SJSA1 (cell line): Measurements from ENCODE around the gene OR10G8. TPM values are rescaled to one million over a fixed set of nuclear protein-coding genes. Genes with fewer than 3 reads are reported as not detected.
"Not testable (repeated sequence)": the region's sequence is repeated elsewhere in the genome, so short reads cannot be mapped to it uniquely, and the experiment has no call there.

Experiments
- DNase-seq, 2 experiments: peaks; one replicate each; pipeline ENCODE4 v3.0.0-alpha.2; 2015 to 2020; ENCODE audit warnings: low spot score in 2 of 2, low read depth in 1 of 2
- H3K27ac ChIP-seq: fragments of 250-450 bp; sonication (Bioruptor Pico); 2 replicates; pipeline ENCODE4 v1.5.1; 2020; ENCODE audit warnings: mild to moderate bottlenecking, moderate library complexity
- H3K27me3 ChIP-seq: fragments of 250-450 bp; sonication (Bioruptor Pico); replicated peaks from 2 replicates; pipeline ENCODE4 v1.5.1; 2020; ENCODE audit warnings: mild to moderate bottlenecking, moderate library complexity
- H3K36me3 ChIP-seq: fragments of 250-450 bp; sonication (Bioruptor Pico); 2 replicates; pipeline ENCODE4 v1.5.1; 2020; ENCODE audit warnings: mild to moderate bottlenecking
- H3K4me1 ChIP-seq: fragments of 250-450 bp; sonication (Bioruptor Pico); replicated peaks from 2 replicates; pipeline ENCODE4 v1.6.1; 2021; ENCODE audit warnings: mild to moderate bottlenecking
- H3K4me3 ChIP-seq: fragments of 250-450 bp; sonication (Bioruptor Pico); 2 replicates; pipeline ENCODE4 v1.5.1; 2020; ENCODE audit warnings: mild to moderate bottlenecking
- H3K9me3 ChIP-seq: fragments of 250-450 bp; sonication (Bioruptor Pico); replicated peaks from 2 replicates; pipeline ENCODE4 v1.5.1; 2020; ENCODE audit warnings: mild to moderate bottlenecking
- total RNA-seq: library from RNA; depleted of rRNA; stranded (reverse); fragments of >200 nt; shearing (Covaris generic); gene quantifications from 2 replicates; pipeline ENCODE4 v1.2.3, GENCODE V29; 2014; rRNA removed

The OR10G8 gene, protein sequence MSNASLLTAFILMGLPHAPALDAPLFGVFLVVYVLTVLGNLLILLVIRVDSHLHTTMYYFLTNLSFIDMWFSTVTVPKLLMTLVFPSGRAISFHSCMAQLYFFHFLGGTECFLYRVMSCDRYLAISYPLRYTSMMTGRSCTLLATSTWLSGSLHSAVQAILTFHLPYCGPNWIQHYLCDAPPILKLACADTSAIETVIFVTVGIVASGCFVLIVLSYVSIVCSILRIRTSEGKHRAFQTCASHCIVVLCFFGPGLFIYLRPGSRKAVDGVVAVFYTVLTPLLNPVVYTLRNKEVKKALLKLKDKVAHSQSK
- not detected in 2 replicates for total RNA-seq

- Histone ChIP-seq H3K4me1 (no peaks in the 10 kb centered on the region), H3K27me3 (no peaks in the 10 kb centered on the region), H3K4me3 (no peak within 1 kb of the TSS), H3K36me3 (no peaks in the 10 kb centered on the region), H3K9me3 (no peaks in the 10 kb centered on the region), H3K27ac (no peak within 1 kb of the TSS)
- DNase-seq: no peak
Measured at GRCh38 chr11:124026498-124026897, at the start of gene OR10G8. Gene OR10G8 (plus strand): TSS chr11:124026798. CDS start chr11:124029623, 2,825 bp downstream.

DNA sequence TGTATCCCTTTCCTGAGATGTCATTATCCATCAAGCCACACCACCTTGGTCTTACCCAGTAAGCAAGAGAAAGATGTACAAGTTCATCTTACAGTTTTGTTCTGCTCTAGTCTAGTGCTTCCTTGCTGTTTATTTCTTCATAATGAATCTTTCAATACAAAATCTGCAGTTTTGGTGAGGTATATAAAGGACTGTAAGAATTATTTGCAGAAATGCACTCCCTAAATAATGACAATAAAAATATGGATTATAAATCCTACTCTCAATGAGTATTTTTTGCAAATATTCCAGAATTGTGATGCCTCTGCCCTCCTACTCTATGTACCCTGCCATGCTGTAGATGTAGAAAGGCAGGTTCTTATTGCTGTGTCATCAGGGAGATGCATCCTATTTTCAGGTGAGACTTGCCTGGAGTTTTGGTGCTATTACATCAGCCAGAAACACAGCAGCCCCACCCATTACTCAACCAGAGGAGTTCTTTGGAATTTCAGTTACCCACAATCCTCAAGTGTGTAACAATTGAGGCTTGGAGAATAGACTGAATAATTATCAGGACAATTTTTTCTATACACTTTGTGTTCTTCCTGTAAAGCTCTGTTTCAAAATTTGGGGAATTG, 48.8 kb upstream of the OR10G8 start, which contains the start of gene OR10S1:
Gene OR10S1 (minus strand): TSS at position 51 of the 617 bp plus-strand sequence. CDS start 117 bp downstream, outside the sequence.
- Histone ChIP-seq H3K36me3 (no peaks in the 10 kb centered on the region), H3K27ac (no peak within 1 kb of the TSS), H3K4me1 (peaks cover 15% of the 10 kb centered on the region), H3K9me3 (no peaks in the 10 kb centered on the region), H3K27me3 (no peaks in the 10 kb centered on the region), H3K4me3 (no peak within 1 kb of the TSS)
- DNase-seq: no peak

GRCh38 chr11:123979311-123979710, 47.3 kb upstream of the OR10G8 start:
- Histone ChIP-seq H3K9me3 (no peaks in the 10 kb centered on the region), H3K27me3 (no peaks in the 10 kb centered on the region), H3K36me3 (no peaks in the 10 kb centered on the region), H3K27ac (no peak overlapping the region), H3K4me1 (peaks cover 4% of the 10 kb centered on the region), H3K4me3 (no peak overlapping the region)
- no peak for DNase-seq

DNA sequence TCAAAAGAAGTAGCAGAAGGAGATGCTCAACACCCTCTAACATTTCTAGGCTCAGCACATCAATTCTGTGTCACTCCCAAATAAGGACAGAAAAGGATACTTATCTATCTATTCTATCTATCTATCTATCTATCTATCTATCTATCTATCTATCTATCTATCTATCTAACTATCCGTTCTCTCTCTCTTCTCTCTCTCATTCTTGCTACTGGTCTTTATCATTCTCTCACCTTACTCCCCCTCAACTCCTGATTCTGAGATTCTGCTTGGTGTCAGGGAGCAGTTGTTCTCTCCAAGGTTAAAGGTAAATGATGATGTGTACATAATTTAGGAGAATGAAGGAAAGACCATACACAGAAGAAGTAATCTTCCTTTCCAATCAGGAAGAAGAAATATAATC, 31.5 kb upstream of the OR10G8 start, which contains the start of gene OR10G6:
Gene OR10G6 (minus strand): TSS at position 43 of the 400 bp plus-strand sequence. CDS start 0 bp downstream, at position 43.
- H3K27me3 ChIP-seq: no peaks in the 10 kb centered on the region; the same call in 1 of the 2 replicates
- no peak within 1 kb of the TSS for H3K4me3 ChIP-seq
- no peak for DNase-seq
- H3K4me1 ChIP-seq: no peaks in the 10 kb centered on the region
- H3K27ac ChIP-seq: no peak within 1 kb of the TSS
- H3K9me3 ChIP-seq: no peaks in the 10 kb centered on the region
- H3K36me3 ChIP-seq: no peaks in the 10 kb centered on the region

- no peak within 1 kb of the TSS for H3K27ac ChIP-seq
- no peaks in the 10 kb centered on the region for H3K4me1 ChIP-seq
- no peaks in the 10 kb centered on the region for H3K36me3 ChIP-seq
- no peaks in the 10 kb centered on the region for H3K9me3 ChIP-seq
- H3K27me3 ChIP-seq: no peaks in the 10 kb centered on the region
- no peak within 1 kb of the TSS for H3K4me3 ChIP-seq
- no peak for DNase-seq
Measured at GRCh38 chr11:124012697-124013096, 13.9 kb upstream of the OR10G8 start, which contains the start of gene OR10G4. Gene OR10G4 (plus strand): TSS chr11:124012997. CDS start chr11:124015575, 2,578 bp downstream.

- H3K9me3 ChIP-seq, H3K4me3 ChIP-seq, DNase-seq, H3K36me3 ChIP-seq, H3K27me3 ChIP-seq, H3K4me1 ChIP-seq, H3K27ac ChIP-seq: not testable (repeated sequence)
Measured at GRCh38 chr11:124015837-124016236, 10.8 kb upstream of the OR10G8 start.

DNA sequence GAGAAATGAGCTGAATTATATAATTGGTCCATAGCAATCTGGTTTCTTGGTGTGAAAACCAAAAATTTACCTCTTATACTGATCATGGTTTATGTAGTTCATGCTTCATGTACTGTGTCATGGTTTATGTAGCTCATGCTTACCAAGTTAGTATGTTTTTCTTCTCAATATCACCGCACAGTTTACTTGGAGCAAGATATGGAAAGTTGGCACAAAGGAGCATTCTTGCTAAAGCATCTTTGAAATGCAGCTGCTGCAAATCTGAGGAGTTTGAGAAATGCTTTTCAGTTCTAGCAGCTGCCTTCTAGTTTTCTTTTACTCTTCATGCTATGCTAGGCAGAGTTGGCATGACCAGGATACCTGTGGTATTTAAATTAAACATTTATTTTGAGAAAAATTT, 10.1 kb downstream of the OR10G8 start:
- Histone ChIP-seq H3K27me3 (no peaks in the 10 kb centered on the region), H3K27ac (no peak overlapping the region), H3K9me3 (no peaks in the 10 kb centered on the region), H3K36me3 (no peaks in the 10 kb centered on the region), H3K4me3 (no peak overlapping the region), H3K4me1 (no peaks in the 10 kb centered on the region)
- DNase-seq: no peak

DNA sequence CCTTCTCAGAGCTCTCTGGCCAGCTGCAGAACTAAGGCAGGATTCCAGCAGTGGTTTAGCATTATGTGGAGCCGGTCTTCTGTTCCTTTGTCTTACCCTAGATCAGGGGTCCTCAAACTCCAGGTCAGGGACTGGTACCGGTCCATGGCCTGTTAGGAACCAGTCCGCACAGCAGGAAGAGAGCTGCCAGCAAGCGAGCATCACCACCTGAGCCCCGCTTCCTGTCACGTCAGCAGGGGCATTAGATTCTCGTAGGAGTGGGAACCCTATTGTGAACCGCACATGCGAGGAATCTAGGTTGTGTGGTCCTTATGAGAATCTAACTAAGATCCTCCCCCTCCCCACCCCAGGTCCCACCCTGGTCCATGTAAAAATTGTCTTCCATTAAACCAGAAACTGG, 13.0 kb downstream of the OR10G8 start:
- no peak overlapping the region for H3K4me3 ChIP-seq
- no peaks in the 10 kb centered on the region for H3K36me3 ChIP-seq
- H3K9me3 ChIP-seq: no peaks in the 10 kb centered on the region
- no peaks in the 10 kb centered on the region for H3K4me1 ChIP-seq
- no peak overlapping the region for H3K27ac ChIP-seq
- no peak for DNase-seq
- H3K27me3 ChIP-seq: no peaks in the 10 kb centered on the region

- H3K9me3 ChIP-seq: no peaks in the 10 kb centered on the region
- no peak for DNase-seq
- no peak within 1 kb of the TSS for H3K4me3 ChIP-seq
- no peaks in the 10 kb centered on the region for H3K27me3 ChIP-seq
- no peaks in the 10 kb centered on the region for H3K36me3 ChIP-seq
- no peak within 1 kb of the TSS for H3K27ac ChIP-seq
- H3K4me1 ChIP-seq: no peaks in the 10 kb centered on the region
Measured at GRCh38 chr11:124041254-124041653, 14.7 kb downstream of the OR10G8 start, which contains the start of gene OR10G7. Gene OR10G7 (minus strand): TSS chr11:124041325. CDS start chr11:124039001, 2,324 bp downstream.

DNA sequence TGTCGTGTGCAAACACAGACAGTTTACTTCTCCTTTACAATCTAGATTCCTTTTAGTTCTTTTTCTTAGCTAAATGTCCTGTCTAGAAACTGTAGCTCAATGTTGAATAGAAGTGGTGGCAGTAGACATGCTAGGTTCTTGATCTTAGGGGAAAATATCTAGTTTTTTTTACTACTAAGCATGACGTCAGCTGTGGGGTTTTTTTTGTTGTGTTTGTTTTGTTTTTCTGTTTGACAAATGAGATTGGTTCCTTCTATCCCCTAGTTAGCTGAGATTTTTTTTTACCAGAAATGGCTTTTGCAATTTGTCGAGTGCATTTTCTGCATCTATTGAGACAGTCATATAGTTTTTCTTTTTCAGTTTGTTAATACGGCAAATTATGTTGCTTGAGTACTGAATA, 16.8 kb downstream of the OR10G8 start:
- H3K4me1 ChIP-seq: no peaks in the 10 kb centered on the region
- no peaks in the 10 kb centered on the region for H3K9me3 ChIP-seq
- no peak for DNase-seq
- H3K4me3 ChIP-seq: no peak overlapping the region
- no peaks in the 10 kb centered on the region for H3K36me3 ChIP-seq
- no peaks in the 10 kb centered on the region for H3K27me3 ChIP-seq
- no peak overlapping the region for H3K27ac ChIP-seq

- H3K27me3 ChIP-seq: no peaks in the 10 kb centered on the region
- H3K4me1 ChIP-seq: no peaks in the 10 kb centered on the region
- no peak overlapping the region for H3K4me3 ChIP-seq
- H3K9me3 ChIP-seq: no peaks in the 10 kb centered on the region
- no peaks in the 10 kb centered on the region for H3K36me3 ChIP-seq
- H3K27ac ChIP-seq: no peak overlapping the region
- no peak for DNase-seq
Measured at GRCh38 chr11:124050748-124051147, 24.1 kb downstream of the OR10G8 start.

GRCh38 chr11:124052966-124053365, 26.4 kb downstream of the OR10G8 start:
- Histone ChIP-seq H3K4me1 (no peaks in the 10 kb centered on the region), H3K4me3 (no peak overlapping the region), H3K9me3 (no peaks in the 10 kb centered on the region), H3K27me3 (no peaks in the 10 kb centered on the region), H3K36me3 (no peaks in the 10 kb centered on the region), H3K27ac (no peak overlapping the region)
- DNase-seq: no peak

- peaks cover 5% of the 10 kb centered on the region; the same call in 1 of the 2 replicates for H3K4me1 ChIP-seq
- DNase-seq: no peak
- H3K36me3 ChIP-seq: no peaks in the 10 kb centered on the region
- no peak overlapping the region for H3K4me3 ChIP-seq
- no peaks in the 10 kb centered on the region for H3K9me3 ChIP-seq
- H3K27ac ChIP-seq: no peak overlapping the region
- H3K27me3 ChIP-seq: peaks cover 7% of the 10 kb centered on the region; the same call in 1 of the 2 replicates
Measured at GRCh38 chr11:124068601-124069110, 42.1 kb downstream of the OR10G8 start.
